ENCODE measurements around the gene OR51D1.

The OR51D1 gene

DNA sequence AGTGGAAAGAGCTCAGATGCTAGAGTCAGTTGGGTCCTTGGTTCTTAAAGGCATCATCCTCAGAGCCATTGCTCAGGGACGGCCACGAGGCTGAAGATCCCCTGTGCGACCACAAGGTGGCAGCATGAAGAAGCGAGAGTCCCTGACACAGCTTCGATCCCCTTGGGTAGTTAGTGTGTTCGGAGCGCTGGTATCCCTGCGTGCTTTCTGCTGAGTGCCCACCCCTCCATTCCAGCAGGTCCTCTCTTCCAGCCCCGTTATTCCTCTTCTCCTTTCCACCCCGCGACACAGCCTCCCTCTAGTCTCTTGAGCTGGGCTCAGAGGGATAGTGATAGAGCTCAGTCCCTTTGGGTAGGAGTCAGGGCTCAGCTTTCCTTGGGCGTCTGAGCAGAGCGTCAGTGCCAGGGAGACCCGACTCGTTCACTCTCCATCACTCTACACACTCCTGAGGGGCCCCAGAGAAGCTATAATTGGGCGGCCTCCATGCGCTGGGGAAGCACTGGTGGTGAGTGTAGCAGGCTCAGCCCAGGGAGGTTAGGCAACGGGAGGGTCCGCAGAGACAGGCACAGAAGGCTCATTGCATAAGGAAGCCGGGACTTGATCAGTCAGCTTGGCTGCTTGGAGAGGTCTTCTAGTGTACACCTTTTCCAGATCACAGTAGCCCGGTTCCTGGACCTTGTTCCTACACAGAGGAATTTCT lies at the start of gene OR51D1:
Gene OR51D1 (plus strand): TSS at position 516 of the 700 bp plus-strand sequence. CDS start 2,314 bp downstream, outside the sequence.
- peak; percentile 58 for DNase-seq

GRCh38 chr11:4589017-4589416 lies 48.3 kb upstream of the OR51D1 start:
- no peak for DNase-seq

DNA sequence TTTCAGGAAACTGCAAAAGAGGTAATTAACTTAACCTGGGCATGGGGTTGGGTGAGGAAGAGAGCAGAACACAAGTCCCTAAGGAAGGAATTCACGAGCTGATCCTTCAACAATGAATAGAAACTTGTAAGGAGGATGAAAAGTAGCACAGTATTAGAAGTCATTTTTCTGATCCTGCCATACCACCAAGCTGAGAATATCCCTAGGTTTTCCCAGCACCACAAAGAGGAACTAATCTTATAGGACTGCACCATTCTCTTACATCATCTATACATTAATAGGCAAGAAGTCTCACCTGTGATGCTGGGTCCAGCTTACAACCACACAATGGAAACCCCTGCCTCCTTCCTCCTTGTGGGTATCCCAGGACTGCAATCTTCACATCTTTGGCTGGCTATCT lies 43.5 kb upstream of the OR51D1 start, which contains the start of gene OR52I1:
Gene OR52I1 (plus strand): TSS at position 301 of the 400 bp plus-strand sequence. CDS start 0 bp downstream, at position 301.
- DNase-seq: no peak

DNA sequence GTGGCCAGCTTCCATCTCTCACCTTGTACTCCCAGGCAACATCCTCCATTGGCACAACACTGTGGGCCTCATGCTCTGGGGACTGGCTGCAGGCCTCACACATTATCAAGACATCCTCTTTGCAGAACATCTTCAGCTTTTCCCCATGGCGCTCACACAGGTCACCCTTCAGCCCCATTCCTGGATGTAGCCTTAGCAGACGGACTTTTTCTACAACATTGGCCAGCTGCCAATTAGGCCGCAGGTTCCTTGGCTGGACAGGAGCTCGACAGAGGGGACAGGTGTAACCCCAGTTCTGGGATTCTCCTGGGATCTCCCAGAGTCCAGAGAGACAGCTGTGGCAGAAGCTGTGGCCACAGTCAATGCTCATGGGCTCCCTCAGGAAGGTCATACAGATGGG lies 32.2 kb upstream of the OR51D1 start:
- no peak for DNase-seq

DNA sequence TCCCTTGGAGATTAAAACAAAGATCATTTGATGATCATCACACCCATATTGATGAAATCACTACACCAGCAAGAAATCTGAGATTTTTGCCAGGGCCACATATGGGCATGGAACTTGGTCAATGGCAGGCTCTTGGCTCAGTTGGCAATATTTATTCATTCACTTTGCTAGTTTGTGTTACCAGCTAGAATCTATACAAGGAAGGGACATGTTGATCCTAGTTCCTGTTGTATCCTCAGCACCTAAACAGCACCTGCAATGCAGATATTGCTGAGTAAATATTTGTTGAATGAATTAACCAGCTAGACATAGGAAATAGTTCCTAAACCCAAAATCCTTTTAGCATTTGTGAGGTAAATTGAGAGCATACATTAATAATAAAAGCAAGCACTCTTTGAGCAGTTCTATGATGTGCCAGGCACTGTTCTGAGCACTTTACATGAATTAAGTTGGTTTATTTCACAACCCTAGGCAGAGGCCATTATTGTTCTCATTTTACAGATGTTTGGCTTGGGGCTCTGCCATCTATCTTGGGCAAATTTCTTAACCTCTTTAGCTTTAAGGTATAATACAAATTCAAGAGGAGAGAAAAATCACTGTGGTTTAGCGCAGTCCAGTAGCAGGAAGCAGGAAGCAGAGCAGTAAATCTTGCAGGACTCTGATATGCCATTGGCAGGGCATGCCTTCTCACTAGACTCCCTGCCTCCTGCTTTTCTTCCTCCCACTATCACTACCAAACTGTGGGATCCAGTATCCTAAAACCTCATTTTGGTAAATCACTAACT lies 30.9 kb upstream of the OR51D1 start:
- no peak for DNase-seq

DNA sequence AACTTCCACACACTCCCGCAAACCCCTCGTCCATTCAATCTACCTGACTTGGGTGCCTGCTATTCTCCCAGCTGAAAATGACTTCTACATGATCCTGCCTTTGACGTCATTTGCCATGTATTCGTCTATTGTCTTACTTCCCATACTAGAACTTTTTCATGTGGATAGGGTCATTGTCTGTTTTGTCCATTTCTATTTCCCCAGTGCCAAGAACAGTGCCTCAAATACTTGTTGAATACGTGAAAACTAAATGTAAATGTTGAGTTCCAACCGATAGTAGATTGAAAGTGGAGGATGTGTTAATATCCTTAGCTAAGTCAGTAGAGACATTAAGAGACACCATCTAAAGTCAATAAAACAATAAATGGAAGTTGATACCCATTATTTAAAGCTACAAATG lies 30.2 kb upstream of the OR51D1 start:
- DNase-seq: no peak

GRCh38 chr11:4607781-4608666 lies 29.3 kb upstream of the OR51D1 start, which contains the start of gene TRIM68:
TRIM68 (minus strand) TSS chr11:4608231; CDS start chr11:4605504, 2,727 bp downstream.
- DNase-seq: peak; percentile 93

DNA sequence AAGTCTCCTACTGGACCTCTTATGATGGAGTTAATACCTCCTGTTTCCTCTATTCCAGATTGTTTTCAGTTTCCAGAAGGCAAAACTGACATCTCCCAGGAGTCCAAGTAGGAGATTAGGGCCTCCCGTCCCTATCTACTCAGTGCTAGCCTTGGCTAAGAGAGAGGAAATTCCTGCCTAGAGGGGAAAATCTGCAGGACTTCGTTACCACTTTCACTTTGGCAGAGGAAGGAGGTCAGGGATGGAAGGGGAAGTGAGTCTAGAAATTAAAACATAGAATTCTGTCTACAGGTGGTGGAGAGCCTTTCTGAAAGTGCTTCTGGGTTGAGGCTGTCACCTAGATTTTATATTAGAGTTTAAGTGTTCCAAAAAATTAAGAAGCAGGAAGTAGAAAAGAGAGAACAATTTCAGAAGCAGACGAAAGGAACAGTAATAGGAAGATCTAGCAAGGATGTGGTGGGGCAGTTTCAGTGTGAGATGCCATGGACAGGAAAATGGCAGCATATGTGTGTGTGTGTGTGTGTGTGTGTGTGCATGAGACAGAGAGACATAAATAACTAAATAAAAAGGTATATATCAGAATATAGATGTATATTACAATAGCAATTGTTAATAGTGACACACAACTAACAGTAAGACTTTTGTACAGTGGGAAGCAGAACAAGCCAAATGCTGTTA lies 26.9 kb upstream of the OR51D1 start:
- DNase-seq: no peak

DNA sequence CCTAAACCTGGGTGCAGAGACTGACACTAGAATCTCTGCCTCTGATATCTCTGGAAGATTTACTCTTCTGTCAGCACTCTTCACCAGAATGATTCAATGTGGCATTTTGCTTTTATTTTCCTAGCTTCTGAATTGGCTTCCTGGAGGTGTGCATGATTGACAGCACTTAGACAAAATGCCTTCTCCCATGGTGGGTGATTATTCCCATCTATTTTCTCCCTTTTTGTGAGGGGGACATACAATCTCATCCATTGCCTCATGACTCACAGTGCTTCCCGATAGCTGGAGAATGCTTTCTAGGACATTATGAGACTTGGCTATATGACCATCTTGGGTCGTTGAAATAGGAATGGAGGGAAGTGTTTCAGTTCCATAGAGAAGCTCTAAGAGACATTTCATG lies 25.3 kb upstream of the OR51D1 start:
- no peak for DNase-seq

DNA sequence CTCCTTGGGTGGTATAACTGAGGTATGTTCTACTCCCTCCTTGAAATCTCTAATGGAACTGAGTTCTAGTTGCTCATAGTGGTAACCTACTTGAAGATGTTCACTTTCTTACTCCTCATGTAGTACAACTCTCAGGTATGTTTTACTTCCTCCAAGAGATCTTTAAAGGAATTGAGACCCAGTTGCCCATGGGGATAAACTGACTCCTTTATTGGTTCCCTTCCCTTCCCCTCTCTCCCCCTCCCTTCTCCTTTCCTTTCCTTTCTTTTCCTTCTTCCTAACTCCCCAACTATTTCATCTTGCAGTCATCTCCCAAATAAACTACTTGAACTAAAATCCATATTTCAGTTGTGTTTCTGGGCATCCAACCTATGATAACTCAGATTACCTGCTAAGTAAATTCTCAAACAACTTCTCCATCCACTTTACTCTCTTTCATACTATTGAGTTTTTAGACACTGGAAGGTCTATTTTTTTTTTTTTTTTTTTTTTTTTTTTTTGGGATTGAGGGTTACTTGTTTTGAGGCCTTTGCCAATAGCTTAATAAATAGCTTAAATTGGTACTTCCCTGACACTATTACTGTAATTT lies 21.3 kb upstream of the OR51D1 start:
- no peak for DNase-seq

GRCh38 chr11:4619514-4619913 lies 17.8 kb upstream of the OR51D1 start:
- DNase-seq: no peak

DNA sequence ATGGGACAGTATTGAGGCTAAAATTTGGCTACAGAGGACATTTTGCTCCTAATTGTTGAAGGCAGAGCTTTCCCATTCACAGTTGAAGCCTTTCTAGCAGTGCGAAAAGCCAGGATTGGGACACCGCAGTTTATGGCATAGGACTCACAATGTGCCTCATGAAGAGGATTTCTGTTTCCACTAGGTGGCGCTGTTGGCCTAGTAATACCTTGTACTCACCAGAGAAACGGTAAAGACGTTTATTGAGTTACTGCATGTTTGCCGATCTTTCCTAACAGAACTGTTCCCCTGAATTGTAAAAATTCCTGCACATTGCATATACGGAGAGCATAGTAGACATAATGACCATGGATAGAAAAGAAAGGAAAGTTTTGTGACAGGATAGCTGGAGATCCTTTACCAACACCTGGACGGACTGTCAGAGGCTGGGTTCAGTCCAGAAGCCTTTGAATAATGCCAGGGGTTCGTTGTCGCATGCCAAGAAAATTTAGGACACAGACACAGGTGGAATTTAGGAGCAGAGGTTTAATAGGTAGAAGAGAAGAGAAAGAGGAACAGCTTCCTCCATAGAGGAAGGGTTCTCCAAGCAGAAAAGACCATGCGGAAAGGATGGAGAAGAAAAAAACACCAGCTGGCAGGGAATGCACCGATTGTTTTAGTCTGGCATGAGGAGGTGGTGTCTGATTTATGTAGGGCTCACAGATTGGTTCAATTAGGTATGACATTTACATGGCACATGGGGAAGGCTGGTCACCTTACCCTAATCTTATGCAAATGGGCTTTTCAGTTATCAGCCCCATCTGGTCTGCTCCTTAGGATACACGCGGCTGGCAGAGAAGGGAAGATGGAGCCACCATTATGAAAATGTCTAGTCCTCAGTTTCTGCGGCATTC lies 10.8 kb upstream of the OR51D1 start:
- DNase-seq: no peak

DNA sequence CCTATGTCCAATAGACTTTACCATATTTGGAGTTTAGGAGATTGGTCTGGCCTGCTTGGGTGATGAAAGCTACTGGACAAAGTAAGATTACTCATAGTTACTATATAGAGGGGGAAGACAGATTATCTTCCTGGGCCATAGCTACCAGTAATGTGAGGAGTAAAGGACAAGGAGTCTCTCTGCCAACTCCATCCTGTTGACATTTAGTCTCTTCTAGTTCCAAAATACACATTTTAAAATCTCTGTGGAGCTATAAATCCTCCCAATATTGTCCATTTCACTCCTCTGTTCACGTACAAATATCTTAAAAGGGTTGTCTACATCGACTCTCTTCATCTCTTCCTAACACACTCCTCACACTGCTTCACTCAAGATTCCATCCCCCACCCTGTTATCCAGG lies 1.1 kb upstream of the OR51D1 start:
- no peak for DNase-seq

DNA sequence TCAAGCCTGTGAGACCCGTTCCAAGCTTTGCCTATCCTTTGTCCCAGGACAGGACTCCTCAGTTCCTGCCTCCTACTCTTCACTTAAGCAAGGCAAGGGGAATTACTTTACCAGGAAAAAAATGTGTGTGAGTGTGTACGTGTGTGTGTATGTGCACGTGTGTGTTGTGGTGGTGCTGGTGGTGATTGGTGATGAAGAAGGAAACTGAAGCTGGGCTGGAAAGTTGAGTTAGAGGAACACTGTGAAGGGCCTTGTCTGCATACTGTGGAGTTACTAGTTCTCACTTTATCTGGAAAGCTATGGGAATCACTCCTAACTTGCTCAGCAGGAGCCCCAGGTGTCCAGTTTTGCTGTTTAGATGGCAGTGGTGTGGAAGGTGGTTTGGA lies 378 bp downstream of the OR51D1 start:
- no peak for DNase-seq

- no peak for DNase-seq
Measured at GRCh38 chr11:4639931-4640330, 2.7 kb downstream of the OR51D1 start.

DNA sequence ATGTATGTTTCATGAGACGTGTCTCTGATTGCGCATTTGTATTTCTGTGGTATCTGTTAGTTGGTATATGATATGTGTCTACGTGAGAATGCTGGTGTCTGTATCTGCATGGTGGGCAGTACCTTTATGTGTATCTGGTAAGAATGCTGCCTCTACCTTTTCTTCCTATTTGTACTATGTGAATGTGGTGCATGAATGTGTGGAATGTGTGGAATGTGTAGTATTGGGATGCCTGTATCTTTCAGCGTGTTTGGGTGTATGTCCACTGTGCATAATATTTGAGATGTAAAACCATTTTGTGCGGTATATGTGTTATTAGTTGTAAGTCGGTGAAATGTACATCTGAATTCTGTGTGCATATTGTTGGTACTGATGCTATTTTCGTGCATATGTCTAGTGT lies 4.2 kb downstream of the OR51D1 start:
- DNase-seq: no peak

DNA sequence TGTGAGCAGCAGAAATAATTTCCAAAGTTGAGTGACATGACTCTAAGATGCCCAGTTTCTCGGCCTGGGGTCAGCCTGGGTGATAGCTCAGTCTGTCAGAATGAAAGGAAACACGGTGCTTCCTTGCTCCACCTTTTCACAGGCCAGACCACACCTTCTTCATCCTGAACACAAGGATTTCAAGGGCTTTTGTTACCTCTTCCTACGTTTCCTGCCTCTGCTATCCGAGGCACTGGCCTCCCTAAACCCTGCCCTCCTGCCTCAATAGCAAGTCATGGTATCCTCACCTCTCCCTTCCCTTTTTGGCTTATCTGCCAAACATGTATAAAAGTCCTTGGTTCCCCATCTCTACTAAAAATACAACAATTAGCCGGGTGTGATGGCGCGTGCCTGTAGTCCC lies 4.8 kb downstream of the OR51D1 start:
- no peak for DNase-seq

DNA sequence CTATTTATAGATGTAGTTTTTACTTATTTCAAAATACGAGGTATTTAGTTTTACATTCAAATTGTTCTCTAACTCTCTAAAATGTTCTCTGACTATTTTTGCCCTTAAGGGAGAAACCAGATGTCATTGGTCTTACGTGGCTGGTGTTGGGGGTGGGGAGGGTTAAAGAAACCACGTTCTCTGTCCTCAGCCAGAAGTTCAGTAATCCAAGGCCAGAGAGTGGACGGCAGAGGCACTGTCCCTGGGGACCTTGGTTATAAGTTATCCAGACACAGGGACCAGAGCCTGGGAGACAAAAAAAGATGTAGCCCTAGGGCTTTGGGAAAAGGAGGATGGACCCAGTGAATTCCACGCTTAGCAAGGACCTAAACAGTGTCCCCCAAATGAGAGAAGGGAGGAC lies 5.8 kb downstream of the OR51D1 start:
- no peak for DNase-seq

DNA sequence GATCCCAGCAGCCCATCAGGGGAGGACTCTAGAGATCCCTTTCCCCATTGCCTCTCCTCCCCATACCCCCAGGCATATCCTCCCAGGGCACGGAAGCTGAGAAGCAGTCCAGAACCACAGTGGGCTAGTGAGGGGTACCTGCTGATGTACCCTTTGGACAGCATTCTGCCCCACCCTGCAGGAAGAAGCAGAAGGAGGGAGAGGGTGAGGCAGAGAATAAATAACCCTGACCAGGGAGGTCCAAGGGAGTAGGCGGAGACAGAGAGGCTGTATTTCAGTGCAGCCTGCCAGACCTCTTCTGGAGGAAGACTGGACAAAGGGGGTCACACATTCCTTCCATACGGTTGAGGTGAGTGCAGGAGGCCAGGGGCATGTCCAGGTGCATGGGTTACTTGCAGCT lies 6.4 kb downstream of the OR51D1 start, which contains the start of gene OR51E1:
Gene OR51E1 (plus strand): TSS at position 301 of the 400 bp plus-strand sequence. CDS start 8,545 bp downstream, outside the sequence.
- no peak for DNase-seq

DNA sequence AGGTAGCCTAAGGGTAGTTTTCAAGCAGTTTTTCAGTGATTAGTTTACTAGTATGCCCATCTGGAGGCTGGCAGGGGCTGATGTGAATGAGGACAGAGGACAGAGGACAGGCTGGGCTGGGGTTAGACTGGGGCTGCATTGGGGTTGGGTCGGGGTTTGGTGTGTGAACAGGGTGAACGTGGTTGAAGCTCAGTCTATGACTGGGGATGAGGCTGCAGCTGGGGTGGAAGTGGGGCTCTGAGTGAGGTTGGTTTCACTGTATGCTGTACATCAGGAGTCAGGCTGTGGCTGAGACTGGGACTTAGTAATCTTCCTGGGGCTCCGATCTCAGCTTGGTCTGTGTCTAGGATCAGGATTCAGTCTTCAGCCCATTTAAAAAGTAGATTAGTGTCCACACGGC lies 7.0 kb downstream of the OR51D1 start:
- no peak for DNase-seq

- no peak for DNase-seq
Measured at GRCh38 chr11:4645974-4646373, 8.7 kb downstream of the OR51D1 start.
